HepG2 (cell line): ENCODE data around the gene NAALADL1. TPM values are rescaled to one million over a fixed set of nuclear protein-coding genes. Genes with fewer than 3 reads are reported as not detected.
A peak's percentile ranks its signal among the peaks of the same experiment; 100 is the strongest.

Experiments used
- ATAC-seq: fragments of 200-7000 bp; cut with Tn5 transposase; 3 replicates; pipeline ENCODE4 v1.9.1; 2020; ENCODE audit warnings: mild to moderate bottlenecking, moderate library complexity
- BruUV-seq: library from RNA; stranded (reverse); fragments of 400-500 nt; replicated peaks from 2 replicates; lab custom pipeline; 2021; lab: Mats Ljungman, UMichigan
- CTCF ChIA-PET: fragments of 300-600 bp; formaldehyde crosslinking; extraction: SDS; loops from one replicate; lab custom pipeline; 2021; ENCODE audit warnings: low total read pairs, inconsistent platforms, low intra/inter-chr PET ratio; lab: Yijun Ruan, JAX
- POLR2A ChIA-PET: fragments of 350-600 bp; sonication (Branson Sonifier 250); formaldehyde crosslinking; loops from one replicate; lab custom pipeline; 2020; ENCODE audit warnings: antibody characterized with exemption, inconsistent platforms; lab: Yijun Ruan, JAX
- DNase-seq: peaks from one replicate; pipeline ENCODE4 v3.0.0-alpha.2; 2015; ENCODE audit warnings: low spot score
- FAIRE-seq: peaks from 3 replicates; lab custom pipeline; 2011; peaks lifted over from hg19 to GRCh38; lab: Jason Lieb, UNC
- H2AFZ ChIP-seq: one replicate; pipeline ENCODE4 v1.6.1; 2011; ENCODE audit warnings: low read length, inconsistent platforms
- H3K27ac ChIP-seq: fragments of 300-600 bp; 3 replicates; pipeline ENCODE4 v1.8.0; 2011; ENCODE audit warnings: mixed run types, mild to moderate bottlenecking, mixed read lengths, low read length, inconsistent platforms; ENCODE audit not compliant: insufficient read depth; ENCODE audit errors: extremely low read length
- H3K27me3 ChIP-seq, 2 experiments: fragments of 200-600 bp in 1 of 2; 2 replicates in 1 of 2; 3 replicates in 1 of 2; pipeline versions ENCODE4 v1.6.0 to v1.8.0; 2011; ENCODE audit warnings: low read length in 2 of 2, mild to moderate bottlenecking in 2 of 2, moderate library complexity in 2 of 2, inconsistent platforms in 1 of 2; ENCODE audit not compliant: insufficient read depth in 2 of 2, control insufficient read depth in 1 of 2
- H3K36me3 ChIP-seq, 2 experiments: fragments of 200-600 bp in 1 of 2; replicated peaks in 1 of 2; 2 replicates in 1 of 2; 3 replicates in 1 of 2; pipeline versions ENCODE4 v1.5.1 to v1.8.0; 2011; ENCODE audit warnings: low read length in 2 of 2, inconsistent platforms in 1 of 2; ENCODE audit not compliant: insufficient read depth in 2 of 2, control insufficient read depth in 1 of 2
- H3K4me1 ChIP-seq: 2 replicates; pipeline ENCODE4 v1.5.1; 2012; ENCODE audit warnings: low read length, inconsistent platforms; ENCODE audit not compliant: insufficient read depth
- H3K4me2 ChIP-seq: 2 replicates; pipeline ENCODE4 v1.6.0; 2011; ENCODE audit warnings: low read depth, low read length, inconsistent platforms
- H3K4me3 ChIP-seq, 3 experiments: fragments of 200-600 bp in 1 of 3; sonication (generic), shearing (Covaris generic) in 1 of 3; replicated peaks in 1 of 3; 2 replicates each; pipeline ENCODE4 v1.5.1; 2011 to 2016; ENCODE audit warnings: low read length in 3 of 3, inconsistent platforms in 2 of 3, low read depth in 2 of 3, mild to moderate bottlenecking in 2 of 3, control low read depth in 1 of 3, mixed read lengths in 1 of 3; ENCODE audit not compliant: insufficient read depth in 1 of 3
- H3K79me2 ChIP-seq: one replicate; pipeline ENCODE4 v1.6.1; 2011; ENCODE audit warnings: low read length, inconsistent platforms; ENCODE audit not compliant: insufficient read depth
- H3K9ac ChIP-seq: 2 replicates; pipeline ENCODE4 v1.6.0; 2011; ENCODE audit warnings: mild to moderate bottlenecking, low read depth, low read length, inconsistent platforms; ENCODE audit not compliant: insufficient read depth
- H3K9me3 ChIP-seq: 2 replicates; pipeline ENCODE4 v1.5.1; 2012; ENCODE audit warnings: mild to moderate bottlenecking, low read length
- H4K20me1 ChIP-seq: 2 replicates; pipeline ENCODE4 v1.6.0; 2011; ENCODE audit warnings: inconsistent platforms, mild to moderate bottlenecking, low read length, moderate library complexity; ENCODE audit not compliant: insufficient read depth
- CAMTA2 ChIP-seq: sonication (generic); formaldehyde crosslinking; IDR thresholded peaks from 2 replicates; pipeline ENCODE4 v1.4.0; 2020; ENCODE audit warnings: mild to moderate bottlenecking, missing genetic modification reagents, borderline replicate concordance
- EED ChIP-seq: sonication (generic); formaldehyde crosslinking; IDR thresholded peaks from 2 replicates; pipeline ENCODE4 v1.5.0; 2020; ENCODE audit warnings: mild to moderate bottlenecking, missing genetic modification reagents
- FOXP1 ChIP-seq, 2 experiments: fragments of 450-650 bp in 1 of 2; IDR thresholded peaks; 2 replicates each; pipeline ENCODE4 v1.6.1; 2017 to 2018; ENCODE audit warnings: antibody characterized with exemption in 1 of 2
- HOMEZ ChIP-seq: IDR thresholded peaks from 2 replicates; pipeline ENCODE4 v1.6.1; 2016; ENCODE audit warnings: low read depth
- NFYC ChIP-seq: IDR thresholded peaks from 2 replicates; pipeline ENCODE4 v1.6.1; 2016; ENCODE audit warnings: missing genetic modification reagents, missing compliant biosample characterization
- SMC3 ChIP-seq: IDR thresholded peaks from 2 replicates; pipeline ENCODE4 v1.6.1; 2011; ENCODE audit warnings: low read length, improper control_type of control experiment
- SP140L ChIP-seq: sonication (generic); formaldehyde crosslinking; IDR thresholded peaks from 2 replicates; pipeline ENCODE4 v1.4.0; 2020; ENCODE audit warnings: missing genetic modification reagents, borderline replicate concordance
- ZFP36L2 ChIP-seq: sonication (generic); formaldehyde crosslinking; IDR thresholded peaks from 2 replicates; pipeline ENCODE4 v1.4.0; 2020; ENCODE audit warnings: missing genetic modification reagents
- ZFP62 ChIP-seq: sonication (generic); formaldehyde crosslinking; IDR thresholded peaks from 2 replicates; pipeline ENCODE4 v1.4.0; 2020; ENCODE audit warnings: missing genetic modification reagents
- ZKSCAN1 ChIP-seq: fragments of 150-350 bp; IDR thresholded peaks from 2 replicates; pipeline ENCODE4 v1.6.1; 2014; ENCODE audit warnings: low read length
- ZNF512 ChIP-seq: sonication (generic); formaldehyde crosslinking; IDR thresholded peaks from 2 replicates; pipeline ENCODE4 v1.4.0; 2020; ENCODE audit warnings: mild to moderate bottlenecking, missing genetic modification reagents
- ZNF550 ChIP-seq: sonication (generic); formaldehyde crosslinking; IDR thresholded peaks from 2 replicates; pipeline ENCODE4 v1.4.0; 2020; ENCODE audit warnings: mild to moderate bottlenecking, missing genetic modification reagents, borderline replicate concordance
- ZNF713 ChIP-seq: sonication (generic); formaldehyde crosslinking; IDR thresholded peaks from 2 replicates; pipeline ENCODE4 v1.4.0; 2020; ENCODE audit warnings: mild to moderate bottlenecking, missing genetic modification reagents
- ZNF75D ChIP-seq: sonication (generic); formaldehyde crosslinking; IDR thresholded peaks from 2 replicates; pipeline ENCODE4 v1.8.1; 2023; ENCODE audit warnings: missing genetic modification reagents, mild to moderate bottlenecking, borderline replicate concordance
- ZNF772 ChIP-seq: sonication (generic); formaldehyde crosslinking; IDR thresholded peaks from 2 replicates; pipeline ENCODE4 v1.5.0; 2020; ENCODE audit warnings: mild to moderate bottlenecking, missing genetic modification reagents
- ZNF777 ChIP-seq: sonication (generic); formaldehyde crosslinking; IDR thresholded peaks from 2 replicates; pipeline ENCODE4 v1.4.0; 2020; ENCODE audit warnings: missing genetic modification reagents
- ZNF792 ChIP-seq: IDR thresholded peaks from 2 replicates; pipeline ENCODE4 v1.6.1; 2016
- WGBS: methylation state at CpG from one replicate; pipeline ENCODE4 v1.1.6; 2017; ENCODE audit warnings: low lambda C conversion rate; 5-methylcytosine and 5-hydroxymethylcytosine counted together
- in situ Hi-C: cut with HindIII; loops from 2 replicates; pipeline ENCODE4 v1.10.0; 2017; ENCODE audit warnings: low pct_unique_long_range_greater_than_20kb; ENCODE audit not compliant: extremely low pct_ligation_motif_present
- intact Hi-C: fragments of 100-400 bp; cut with micrococcal nuclease; formaldehyde crosslinking; loops from one replicate; pipeline ENCODE4 v1.10.0; 2022; ENCODE audit not compliant: unreplicated experiment
- polyA plus RNA-seq, 8 experiments: library from polyadenylated mRNA; depleted of rRNA in 3 of 8; stranded (reverse) in 7 of 8; unstranded in 1 of 8; fragments of >200 nt; fragmentation: Illumina TruSeq in 4 of 8; extraction: Trizol in 4 of 8; gene quantifications; 2 replicates each; pipeline versions ENCODE4 v1.2.1 to v1.2.3, GENCODE V29; 2011 to 2016; ENCODE audit warnings: low read depth in 4 of 8, missing spikeins in 1 of 8, mixed read lengths in 1 of 8; ENCODE audit not compliant: insufficient read depth in 1 of 8
- total RNA-seq, 5 experiments: library from RNA; depleted of rRNA; stranded (reverse); fragments of >200 nt; fragmentation: Illumina TruSeq; extraction: Trizol; gene quantifications; 2 replicates each; pipeline ENCODE4 v1.2.3, GENCODE V29; 2016; ENCODE audit warnings: low read depth in 1 of 5

NAALADL1 gene
- total and polyA plus RNA-seq, 2 of the 13 experiments (the other 11 are each of a cell fraction or from before 2014, with no cell fraction given): 9.3 to 33.9 TPM

- TF ChIP-seq ZNF512 (no peak), ZNF777 (CRISPR knock-in tag) (no peak), SMC3 (no peak), ZFP36L2 (CRISPR knock-in tag) (no peak), ZNF713 (no peak), ZNF550 (CRISPR knock-in tag) (no peak), NFYC (CRISPR knock-in tag) (no peak; the same call in 1 of the 2 replicates), CAMTA2 (CRISPR knock-in tag) (no peak), FOXP1 (IDR thresholded peaks at IDR 0.05) (no peak), FOXP1 (CRISPR knock-in tag; IDR thresholded peaks at IDR 0.05) (no peak)
Observed at GRCh38 chr11:65019824-65020223, 38.5 kb downstream of the NAALADL1 start (continued).

GRCh38 chr11:65017937-65018336, 40.4 kb downstream of the NAALADL1 start:
- Histone ChIP-seq H4K20me1 (no peaks in the 10 kb centered on the region), H3K4me2 (no peak overlapping the region), H3K9me3 (no peaks in the 10 kb centered on the region), H2AFZ (no peak overlapping the region), H3K9ac (no peak overlapping the region), H3K27ac (no peak overlapping the region), H3K4me3 (no peak overlapping the region), H3K36me3 (no peaks in the 10 kb centered on the region), H3K79me2 (no peaks in the 10 kb centered on the region), H3K4me1 (peaks cover 61% of the 10 kb centered on the region), H3K27me3 (no peaks in the 10 kb centered on the region)
- CTCF ChIA-PET: no interaction called here
- intact Hi-C loops (no loop called here), in situ Hi-C loops (no loop called here)
- FAIRE-seq (no peak), ATAC-seq (no peak), DNase-seq (no peak)
- POLR2A ChIA-PET: interaction anchor here (1.0 kb wide), 1 partner anchor 40 kb away, joined by 4 read pairs; the partner anchor contains the start of gene NAALADL1
- no TSS peak for BruUV-seq
- WGBS: 92% methylated on average over 6 of the region's 6 CpGs
- TF ChIP-seq ZKSCAN1 (peak; percentile 70), ZFP62 (CRISPR knock-in tag) (no peak), HOMEZ (CRISPR knock-in tag) (no peak), ZNF75D (no peak), SP140L (CRISPR knock-in tag) (no peak), ZNF772 (CRISPR knock-in tag) (no peak), EED (CRISPR knock-in tag) (no peak), ZNF792 (CRISPR knock-in tag) (no peak)
